ENCODE measurements around the gene OR52B2. TPM values are rescaled to one million over a fixed set of nuclear protein-coding genes. Genes with fewer than 3 reads are reported as not detected.
"Not testable (repeated sequence)": the region's sequence is repeated elsewhere in the genome, so short reads cannot be mapped to it uniquely, and the experiment has no call there.

The OR52B2 gene
- total RNA-seq, 2 experiments from 2014 or later: not detected

GRCh38 chr11:6200975-6201374, 30.8 kb upstream of the OR52B2 start:
- H3K4me3 Mint-ChIP-seq: no peak overlapping the region
- H3K36me3 Mint-ChIP-seq: peaks cover 21% of the 10 kb centered on the region
- ATAC-seq: no peak
- DNase-seq: no peak
- H3K27ac Mint-ChIP-seq: no peak overlapping the region
- CTCF ChIA-PET: interaction anchor here (0.6 kb wide), 1 partner anchor 13 kb away, joined by 3 read pairs; no protein-coding TSS in a partner anchor
- peaks cover 50% of the 10 kb centered on the region for H3K4me1 Mint-ChIP-seq
- H3K27me3 Mint-ChIP-seq: peaks cover 3% of the 10 kb centered on the region
- no peaks in the 10 kb centered on the region for H3K9me3 Mint-ChIP-seq (ENCODE audit: low read depth)

- Mint-ChIP-seq H3K27me3 (peaks cover 3% of the 10 kb centered on the region), H3K9me3 (ENCODE audit: low read depth) (no peaks in the 10 kb centered on the region), H3K36me3 (peaks cover 16% of the 10 kb centered on the region), H3K4me3 (no peak within 1 kb of the TSS), H3K4me1 (peaks cover 58% of the 10 kb centered on the region), H3K27ac (no peak within 1 kb of the TSS)
- CTCF ChIA-PET: no interaction called here
- no peak for ATAC-seq
- no peak for DNase-seq
Measured at GRCh38 chr11:6199174-6199810, 29.2 kb upstream of the OR52B2 start, which contains the start of gene OR52W1. Gene OR52W1 (plus strand): TSS chr11:6199224. CDS start chr11:6199224, 0 bp downstream.

GRCh38 chr11:6197466-6198200, 27.5 kb upstream of the OR52B2 start:
- peaks cover 3% of the 10 kb centered on the region for H3K27me3 Mint-ChIP-seq
- H3K4me1 Mint-ChIP-seq: peaks cover 47% of the 10 kb centered on the region
- no peak overlapping the region for H3K27ac Mint-ChIP-seq
- DNase-seq (no peak), ATAC-seq (no peak)
- H3K9me3 Mint-ChIP-seq (ENCODE audit: low read depth): no peaks in the 10 kb centered on the region
- peaks cover 8% of the 10 kb centered on the region for H3K36me3 Mint-ChIP-seq
- H3K4me3 Mint-ChIP-seq: no peak overlapping the region
- CTCF ChIA-PET: interaction anchor here (1.7 kb wide), 1 partner anchor 55 kb away, joined by 5 read pairs; no protein-coding TSS in a partner anchor

DNA sequence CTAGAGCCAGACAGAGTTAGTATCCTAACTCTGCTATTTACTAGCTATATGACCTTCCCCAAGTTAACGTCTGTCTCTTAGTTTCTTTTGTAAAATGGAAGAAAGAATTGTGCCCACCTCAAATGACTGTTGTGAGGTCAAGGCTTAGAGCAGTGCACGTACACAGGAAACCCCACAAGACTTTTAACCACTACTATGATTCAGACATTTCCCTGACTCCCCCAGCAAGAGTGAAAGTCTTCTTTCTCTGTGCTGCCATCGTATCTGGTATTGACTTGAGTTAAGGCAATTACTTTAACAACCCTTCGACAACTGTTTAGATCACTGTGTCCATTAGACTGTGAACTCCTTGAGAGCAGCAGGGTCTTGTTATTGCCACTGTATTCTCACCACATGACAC, 26.3 kb upstream of the OR52B2 start:
- CTCF ChIA-PET: interaction anchor here (1.7 kb wide), 1 partner anchor 56 kb away, joined by 5 read pairs; no protein-coding TSS in a partner anchor
- H3K9me3 Mint-ChIP-seq (ENCODE audit: low read depth): no peaks in the 10 kb centered on the region
- peak overlapping the region; percentile 52 for H3K27ac Mint-ChIP-seq
- H3K27me3 Mint-ChIP-seq: peaks cover 7% of the 10 kb centered on the region
- ATAC-seq: peak; percentile 89
- H3K4me1 Mint-ChIP-seq: peaks cover 38% of the 10 kb centered on the region
- no peak overlapping the region for H3K4me3 Mint-ChIP-seq
- peaks cover 7% of the 10 kb centered on the region for H3K36me3 Mint-ChIP-seq
- DNase-seq: peak; percentile 57

DNA sequence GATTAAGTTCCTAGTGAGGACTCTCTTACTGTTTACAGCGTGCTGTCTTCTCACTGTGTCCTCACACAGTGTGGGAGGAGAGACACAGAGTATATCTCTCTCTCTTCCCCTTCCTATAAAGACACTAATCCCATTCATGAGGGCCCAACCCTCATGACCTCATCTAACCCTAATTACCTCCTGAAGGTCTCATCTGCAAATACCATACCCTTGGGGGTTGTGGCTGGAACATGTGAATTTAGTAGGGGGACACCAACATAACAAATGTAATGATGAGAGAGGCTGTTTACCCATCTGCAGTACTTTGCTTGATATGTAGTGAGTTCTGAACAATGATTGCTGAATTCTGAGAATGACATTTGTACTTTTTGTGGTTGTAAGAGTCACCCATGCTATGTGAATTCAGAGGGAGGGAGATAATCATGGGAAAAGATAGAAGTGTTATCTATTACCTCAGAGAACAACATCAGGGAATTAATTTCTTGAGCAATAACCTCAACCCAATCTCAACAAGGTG, 24.0 kb upstream of the OR52B2 start:
- CTCF ChIA-PET: no interaction called here
- peaks cover 7% of the 10 kb centered on the region for H3K27me3 Mint-ChIP-seq
- H3K4me1 Mint-ChIP-seq: peaks cover 31% of the 10 kb centered on the region
- DNase-seq (no peak), ATAC-seq (no peak)
- H3K4me3 Mint-ChIP-seq: no peak overlapping the region
- no peaks in the 10 kb centered on the region for H3K9me3 Mint-ChIP-seq (ENCODE audit: low read depth)
- peaks cover 3% of the 10 kb centered on the region for H3K36me3 Mint-ChIP-seq
- H3K27ac Mint-ChIP-seq: no peak overlapping the region

DNA sequence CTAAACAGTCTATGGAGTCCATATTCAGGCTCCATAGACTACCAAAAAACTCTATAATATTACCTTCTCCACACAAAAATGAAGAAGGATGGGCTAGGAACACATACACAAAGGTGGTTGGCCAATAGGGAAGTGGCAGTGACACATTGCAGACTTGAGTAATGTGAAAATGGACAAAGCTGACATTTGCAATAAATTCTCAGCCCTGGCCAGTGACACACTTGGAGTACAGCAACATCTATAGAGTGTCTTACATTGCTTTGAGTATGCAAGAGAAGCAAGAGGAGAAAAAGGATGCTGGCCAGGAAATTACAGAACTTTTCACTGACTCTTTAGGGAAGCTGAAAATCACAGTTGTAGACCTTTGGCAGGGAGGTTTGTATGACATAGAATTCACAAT, 21.6 kb upstream of the OR52B2 start:
- Mint-ChIP-seq H3K27me3 (peaks cover 4% of the 10 kb centered on the region), H3K4me1 (peaks cover 23% of the 10 kb centered on the region), H3K36me3 (peaks cover 3% of the 10 kb centered on the region), H3K4me3 (no peak overlapping the region), H3K27ac (no peak overlapping the region), H3K9me3 (ENCODE audit: low read depth) (no peaks in the 10 kb centered on the region)
- CTCF ChIA-PET: interaction anchor here (0.9 to 1.7 kb wide), 2 partner anchors 41 to 59 kb away, joined by 3 to 4 read pairs; no protein-coding TSS in a partner anchor
- DNase-seq: no peak
- ATAC-seq: no peak

DNA sequence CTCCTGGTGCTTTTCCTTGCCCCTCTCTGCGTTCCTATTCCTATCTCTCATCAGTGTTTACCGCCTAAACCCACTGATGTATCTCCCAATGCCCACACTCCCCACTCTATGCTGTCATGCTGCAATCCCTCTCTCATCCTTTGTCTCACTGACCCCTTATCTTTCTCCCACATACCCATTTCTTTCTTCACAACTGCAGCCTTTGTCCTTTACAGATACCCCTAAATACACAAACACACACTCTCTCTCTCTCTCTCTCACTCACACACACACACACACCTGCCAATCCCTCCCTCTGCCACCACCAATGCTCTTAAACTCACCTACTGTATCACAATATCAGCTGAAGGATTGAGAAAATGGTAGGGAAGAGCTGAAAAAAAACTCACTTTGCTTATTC, 5.3 kb upstream of the OR52B2 start:
- CTCF ChIA-PET: no interaction called here
- no peaks in the 10 kb centered on the region for H3K9me3 Mint-ChIP-seq (ENCODE audit: low read depth)
- no peak overlapping the region for H3K27ac Mint-ChIP-seq
- ATAC-seq (no peak), DNase-seq (no peak)
- peaks cover 9% of the 10 kb centered on the region for H3K27me3 Mint-ChIP-seq
- H3K4me1 Mint-ChIP-seq: no peaks in the 10 kb centered on the region
- no peaks in the 10 kb centered on the region for H3K36me3 Mint-ChIP-seq
- H3K4me3 Mint-ChIP-seq: no peak overlapping the region

GRCh38 chr11:6156628-6157359, 13.3 kb downstream of the OR52B2 start:
- DNase-seq (no peak), ATAC-seq (no peak)
- CTCF ChIA-PET: no interaction called here
- Mint-ChIP-seq H3K9me3 (ENCODE audit: low read depth) (no peaks in the 10 kb centered on the region), H3K4me1 (no peaks in the 10 kb centered on the region), H3K4me3 (no peak overlapping the region), H3K27me3 (no peaks in the 10 kb centered on the region), H3K36me3 (no peaks in the 10 kb centered on the region), H3K27ac (no peak overlapping the region)

DNA sequence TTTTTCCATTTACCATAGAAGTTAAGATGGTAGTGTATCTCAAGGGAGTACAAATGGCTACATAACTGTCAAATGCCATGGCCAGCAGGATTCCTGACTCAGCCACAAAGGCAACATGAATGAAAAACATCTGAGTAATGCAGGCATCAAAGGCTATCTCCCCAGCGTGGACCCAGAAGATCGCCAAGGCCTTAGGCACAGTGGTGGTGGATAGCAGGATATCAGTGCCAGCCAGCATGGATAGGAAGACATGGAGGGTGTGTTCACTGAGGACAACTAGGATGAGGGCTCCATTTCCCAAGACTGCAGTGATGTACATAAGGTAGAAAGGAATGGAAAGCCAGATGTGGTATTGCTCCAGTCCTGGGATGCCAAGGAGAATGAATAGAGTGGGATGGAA, 18.0 kb downstream of the OR52B2 start:
- Mint-ChIP-seq H3K27me3 (no peaks in the 10 kb centered on the region), H3K4me1 (no peaks in the 10 kb centered on the region), H3K27ac (no peak overlapping the region), H3K36me3 (no peaks in the 10 kb centered on the region), H3K4me3 (no peak overlapping the region), H3K9me3 (ENCODE audit: low read depth) (no peaks in the 10 kb centered on the region)
- CTCF ChIA-PET: no interaction called here
- no peak for DNase-seq
- ATAC-seq: no peak

DNA sequence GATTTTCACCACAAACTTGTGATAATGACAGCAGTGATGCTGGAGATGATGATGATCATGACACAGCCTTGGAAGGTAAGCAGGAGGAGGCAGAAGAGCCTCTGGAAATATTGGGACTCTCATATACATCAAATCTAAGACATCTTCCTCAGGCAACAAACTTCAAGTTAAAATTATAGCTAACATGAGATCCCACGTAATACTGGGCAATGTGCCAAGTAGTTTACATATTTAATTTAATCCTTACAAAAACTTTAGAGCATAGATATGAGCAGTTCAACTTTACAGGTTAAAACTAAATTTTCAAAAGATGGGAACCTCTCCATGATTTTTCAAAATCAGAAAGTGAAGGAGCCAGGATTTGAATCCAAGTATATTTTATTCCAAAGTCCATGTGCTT, 19.0 kb downstream of the OR52B2 start:
- no peaks in the 10 kb centered on the region for H3K36me3 Mint-ChIP-seq
- no peak overlapping the region for H3K27ac Mint-ChIP-seq
- H3K4me1 Mint-ChIP-seq: no peaks in the 10 kb centered on the region
- H3K9me3 Mint-ChIP-seq (ENCODE audit: low read depth): no peaks in the 10 kb centered on the region
- no peaks in the 10 kb centered on the region for H3K27me3 Mint-ChIP-seq
- DNase-seq (no peak), ATAC-seq (no peak)
- H3K4me3 Mint-ChIP-seq: no peak overlapping the region
- CTCF ChIA-PET: interaction anchor here (1.1 kb wide), 1 partner anchor 41 kb away, joined by 3 read pairs; no protein-coding TSS in a partner anchor

DNA sequence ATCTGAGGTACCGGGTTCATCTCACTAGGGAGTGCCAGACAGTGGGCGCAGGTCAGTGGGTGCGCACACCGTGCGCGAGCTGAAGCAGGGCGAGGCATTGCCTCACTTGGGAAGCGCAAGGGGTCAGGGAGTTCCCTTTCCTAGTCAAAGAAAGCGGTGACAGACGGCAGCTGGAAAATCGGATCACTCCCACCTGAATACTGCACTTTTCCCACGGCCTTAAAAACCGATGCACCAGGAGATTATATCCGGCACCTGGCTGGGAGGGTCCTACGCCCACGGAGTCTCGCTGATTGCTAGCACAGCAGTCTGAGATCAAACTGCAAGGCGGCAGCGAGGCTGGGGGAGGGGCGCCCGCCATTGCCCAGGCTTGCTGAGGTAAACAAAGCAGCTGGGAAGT, 26.4 kb downstream of the OR52B2 start:
- peaks cover 15% of the 10 kb centered on the region for H3K27me3 Mint-ChIP-seq
- H3K36me3 Mint-ChIP-seq; H3K4me3 Mint-ChIP-seq; CTCF ChIA-PET; ATAC-seq; H3K9me3 Mint-ChIP-seq (ENCODE audit: low read depth); H3K27ac Mint-ChIP-seq; H3K4me1 Mint-ChIP-seq; DNase-seq: not testable (repeated sequence)

- H3K4me1 Mint-ChIP-seq: no peaks in the 10 kb centered on the region
- ATAC-seq: no peak
- CTCF ChIA-PET: no interaction called here
Measured at GRCh38 chr11:6142936-6143335, 27.2 kb downstream of the OR52B2 start.

GRCh38 chr11:6135936-6136335, 34.2 kb downstream of the OR52B2 start:
- H3K9me3 Mint-ChIP-seq (ENCODE audit: low read depth); DNase-seq; ATAC-seq; H3K4me3 Mint-ChIP-seq; H3K36me3 Mint-ChIP-seq; H3K4me1 Mint-ChIP-seq; H3K27ac Mint-ChIP-seq; CTCF ChIA-PET: not testable (repeated sequence)
- peaks cover 12% of the 10 kb centered on the region for H3K27me3 Mint-ChIP-seq

More at GRCh38 chr11:6142936-6143335, 27.2 kb downstream of the OR52B2 start:
- H3K27ac Mint-ChIP-seq: no peak overlapping the region
- H3K27me3 Mint-ChIP-seq: peaks cover 20% of the 10 kb centered on the region
- no peak overlapping the region for H3K4me3 Mint-ChIP-seq
- H3K36me3 Mint-ChIP-seq: no peaks in the 10 kb centered on the region
- no peak for DNase-seq
- H3K9me3 Mint-ChIP-seq (ENCODE audit: low read depth): no peaks in the 10 kb centered on the region

Measured in activated CD8-positive, alpha-beta memory T cell treated with anti-CD3 and anti-CD28 coated beads, Interleukin-2, amount 10 ng/mL, durations not matched to agents 7 days and 5 days (primary cell).